ENCODE results near the gene TAF6.

The TAF6 gene

DNA sequence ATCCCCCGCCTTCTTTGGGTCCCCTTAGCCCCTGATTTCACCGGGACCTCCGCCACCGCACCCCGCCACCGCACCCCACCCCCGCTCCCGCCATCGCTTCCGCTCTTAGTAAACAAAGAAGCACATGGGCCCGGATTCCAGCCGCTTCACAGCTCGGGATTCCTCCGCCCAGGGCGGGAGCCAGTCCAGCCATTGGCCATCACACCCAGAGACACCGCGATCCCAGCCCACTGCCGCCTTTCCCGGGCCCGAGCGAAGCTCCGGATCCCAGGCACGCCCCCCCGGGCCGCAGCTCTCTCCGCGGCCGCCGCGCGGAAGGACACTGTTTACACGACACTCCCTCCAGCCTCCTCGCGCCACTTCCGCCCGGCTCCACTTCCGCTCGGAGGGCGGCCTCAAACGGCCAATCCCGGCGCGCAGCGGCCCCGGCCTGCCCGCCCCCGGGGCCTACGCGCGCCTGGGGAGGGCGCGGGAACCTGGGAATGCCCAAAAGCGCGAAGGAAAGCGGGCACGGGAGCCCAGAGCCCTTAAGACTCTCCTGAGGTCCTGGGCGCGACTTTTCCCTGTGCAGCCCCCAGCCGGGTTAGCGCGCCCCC lies 18.6 kb downstream of the TAF6 start:
- Histone ChIP-seq H3K9ac (ENCODE audit: low read length) (peak overlapping the region; percentile 31), H3K4me1 (ENCODE audit: insufficient read depth, low read length) (peaks cover 20% of the 10 kb centered on the region), H3K4me3 (ENCODE audit: low read depth in 1 of 2, low read length in 2 of 2) (peak overlapping the region; percentile 82 to 90), H3K36me3 (ENCODE audit: insufficient read depth, low read length) (peaks cover 57% of the 10 kb centered on the region), H3K27ac (ENCODE audit: low read depth, low read length) (peak overlapping the region; percentile 76), H3K27me3 (ENCODE audit: control insufficient read depth in 1 of 2, insufficient read depth in 2 of 2, low read length in 2 of 2) (no peaks in the 10 kb centered on the region), H3K9me3 (ENCODE audit: low read length) (no peaks in the 10 kb centered on the region)

DNA sequence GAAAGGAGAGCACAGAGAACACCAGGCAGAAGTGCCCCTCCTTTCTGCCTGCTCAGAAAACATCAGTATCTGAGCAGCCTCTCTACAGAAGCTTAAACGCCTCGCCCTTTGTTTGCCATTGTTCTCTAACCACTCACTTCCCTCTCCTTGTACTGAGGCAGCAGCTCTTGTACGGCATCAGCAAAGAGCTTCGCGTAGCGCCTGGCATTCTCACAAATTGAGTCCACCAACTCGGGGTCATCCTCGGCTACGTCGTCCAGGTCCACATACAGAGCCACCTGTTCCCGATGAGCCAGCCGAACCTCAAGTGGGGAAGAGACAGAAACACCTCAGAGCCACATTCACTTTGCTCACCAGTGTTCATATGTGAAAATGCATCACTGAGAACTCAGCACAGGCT lies 19.7 kb downstream of the TAF6 start:
- Histone ChIP-seq H3K9me3 (ENCODE audit: low read length) (no peaks in the 10 kb centered on the region), H3K27me3 (ENCODE audit: control insufficient read depth in 1 of 2, insufficient read depth in 2 of 2, low read length in 2 of 2) (no peaks in the 10 kb centered on the region), H3K4me3 (ENCODE audit: low read depth in 1 of 2, low read length in 2 of 2) (peak overlapping the region; percentile 82 to 90), H3K27ac (ENCODE audit: low read depth, low read length) (peak overlapping the region; percentile 76), H3K9ac (ENCODE audit: low read length) (peak overlapping the region; percentile 31), H3K4me1 (ENCODE audit: insufficient read depth, low read length) (peaks cover 20% of the 10 kb centered on the region), H3K36me3 (ENCODE audit: insufficient read depth, low read length) (peaks cover 66% of the 10 kb centered on the region)

DNA sequence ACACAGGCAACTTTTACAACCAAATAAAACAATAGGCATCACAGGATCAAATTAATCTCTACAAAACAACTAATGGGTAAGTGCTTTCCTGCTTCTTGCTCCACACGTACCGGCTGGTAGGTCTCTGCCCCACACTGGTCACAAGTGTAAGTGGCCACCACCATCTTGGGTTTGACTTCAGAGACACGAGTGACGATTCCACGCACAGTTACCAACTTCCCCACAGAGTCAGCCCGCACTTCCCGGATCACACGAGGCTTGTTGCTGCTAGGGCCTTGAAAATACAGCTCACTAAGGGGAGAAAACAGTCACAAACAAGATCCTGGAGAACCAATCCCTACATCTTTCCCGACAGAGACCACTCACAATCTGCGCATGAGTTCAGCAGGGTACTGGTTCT lies 20.2 kb downstream of the TAF6 start:
- Histone ChIP-seq H3K36me3 (ENCODE audit: insufficient read depth, low read length) (peaks cover 67% of the 10 kb centered on the region), H3K9ac (ENCODE audit: low read length) (no peak overlapping the region), H3K4me1 (ENCODE audit: insufficient read depth, low read length) (peaks cover 20% of the 10 kb centered on the region), H3K27me3 (ENCODE audit: control insufficient read depth in 1 of 2, insufficient read depth in 2 of 2, low read length in 2 of 2) (no peaks in the 10 kb centered on the region), H3K9me3 (ENCODE audit: low read length) (no peaks in the 10 kb centered on the region), H3K27ac (ENCODE audit: low read depth, low read length) (no peak overlapping the region), H3K4me3 (ENCODE audit: low read depth in 1 of 2, low read length in 2 of 2) (no peak overlapping the region)

DNA sequence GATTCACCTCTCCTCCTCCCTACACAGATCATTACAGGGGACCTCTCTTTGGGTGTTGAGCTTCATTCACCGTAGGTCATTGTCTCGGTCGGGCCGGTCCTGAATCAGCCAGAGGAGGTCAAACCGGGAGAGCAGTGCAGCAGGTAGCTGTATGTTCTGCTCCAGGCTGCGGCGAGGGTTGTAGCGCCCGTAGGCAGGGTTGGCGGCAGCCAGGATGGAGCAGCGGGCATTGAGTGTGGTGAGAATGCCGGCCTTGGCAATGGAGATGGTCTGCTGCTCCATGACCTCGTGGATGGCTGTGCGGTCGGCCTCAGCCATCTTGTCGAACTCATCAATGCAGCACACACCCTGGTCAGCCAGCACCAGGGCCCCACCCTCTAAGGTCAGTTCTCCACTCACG lies 23.5 kb downstream of the TAF6 start:
- Histone ChIP-seq H3K27ac (ENCODE audit: low read depth, low read length) (no peak overlapping the region), H3K9me3 (ENCODE audit: low read length) (no peaks in the 10 kb centered on the region), H3K27me3 (ENCODE audit: control insufficient read depth in 1 of 2, insufficient read depth in 2 of 2, low read length in 2 of 2) (no peaks in the 10 kb centered on the region), H3K36me3 (ENCODE audit: insufficient read depth, low read length) (peaks cover 87% of the 10 kb centered on the region), H3K9ac (ENCODE audit: low read length) (no peak overlapping the region), H3K4me1 (ENCODE audit: insufficient read depth, low read length) (peaks cover 13% of the 10 kb centered on the region), H3K4me3 (ENCODE audit: low read depth in 1 of 2, low read length in 2 of 2) (no peak overlapping the region)

DNA sequence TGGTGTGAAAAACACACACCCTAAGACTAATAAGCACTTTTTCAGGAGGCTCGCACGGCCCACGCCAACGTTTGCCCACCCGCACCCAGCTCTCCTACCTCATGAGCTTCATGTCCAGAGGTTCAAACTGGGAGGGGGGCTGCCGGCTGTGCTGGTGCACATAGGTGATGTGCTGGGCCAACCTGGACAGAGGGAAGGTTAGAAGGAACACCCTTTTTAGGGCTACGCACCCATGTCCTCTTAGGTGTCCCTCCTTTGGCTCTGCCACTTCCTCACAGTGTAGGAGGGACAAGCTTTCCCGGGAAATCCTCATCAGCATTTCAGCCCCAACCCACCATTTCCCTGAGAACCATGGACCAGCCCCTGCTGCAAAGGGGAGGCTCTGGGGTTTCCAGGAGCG lies 23.9 kb downstream of the TAF6 start:
- Histone ChIP-seq H3K27me3 (ENCODE audit: control insufficient read depth in 1 of 2, insufficient read depth in 2 of 2, low read length in 2 of 2) (no peaks in the 10 kb centered on the region), H3K27ac (ENCODE audit: low read depth, low read length) (no peak overlapping the region), H3K4me3 (ENCODE audit: low read depth in 1 of 2, low read length in 2 of 2) (no peak overlapping the region), H3K4me1 (ENCODE audit: insufficient read depth, low read length) (peaks cover 13% of the 10 kb centered on the region), H3K9ac (ENCODE audit: low read length) (no peak overlapping the region), H3K9me3 (ENCODE audit: low read length) (no peaks in the 10 kb centered on the region), H3K36me3 (ENCODE audit: insufficient read depth, low read length) (peaks cover 91% of the 10 kb centered on the region)

DNA sequence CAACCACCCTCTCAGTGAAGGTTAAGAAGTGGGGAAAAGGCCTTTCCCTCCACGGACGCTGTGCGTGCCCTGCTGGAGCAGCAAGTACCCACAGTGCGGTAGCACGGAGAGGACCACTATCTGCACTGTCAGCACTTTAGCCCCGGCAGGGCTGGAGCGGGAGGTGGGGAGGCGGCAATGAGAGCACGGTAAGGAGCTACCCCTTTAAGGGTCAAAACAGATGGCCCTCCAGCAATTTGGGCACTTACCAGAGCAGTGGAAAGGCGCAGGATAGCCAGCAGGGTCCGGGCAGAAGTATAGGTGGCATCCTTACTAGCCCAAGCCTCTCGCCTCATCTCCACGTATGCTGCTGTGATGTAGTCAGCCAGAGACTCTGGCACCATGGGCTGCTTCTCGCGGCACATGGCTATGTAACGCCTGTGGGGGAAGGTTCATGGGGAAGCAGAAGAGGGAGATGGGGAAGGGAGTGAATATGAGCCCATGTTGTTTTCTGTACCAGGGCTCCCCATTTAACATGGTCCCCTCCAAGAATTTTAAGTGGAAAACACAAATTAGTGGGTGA lies 25.2 kb downstream of the TAF6 start:
- peaks cover 86% of the 10 kb centered on the region for H3K36me3 ChIP-seq (ENCODE audit: insufficient read depth, low read length)
- peaks cover 11% of the 10 kb centered on the region for H3K4me1 ChIP-seq (ENCODE audit: insufficient read depth, low read length)
- no peak overlapping the region for H3K9ac ChIP-seq (ENCODE audit: low read length)
- H3K27ac ChIP-seq (ENCODE audit: low read depth, low read length): no peak overlapping the region
- H3K9me3 ChIP-seq (ENCODE audit: low read length): no peaks in the 10 kb centered on the region
- no peaks in the 10 kb centered on the region for H3K27me3 ChIP-seq (ENCODE audit: control insufficient read depth in 1 of 2, insufficient read depth in 2 of 2, low read length in 2 of 2)
- H3K4me3 ChIP-seq (ENCODE audit: low read depth in 1 of 2, low read length in 2 of 2): no peak overlapping the region

DNA sequence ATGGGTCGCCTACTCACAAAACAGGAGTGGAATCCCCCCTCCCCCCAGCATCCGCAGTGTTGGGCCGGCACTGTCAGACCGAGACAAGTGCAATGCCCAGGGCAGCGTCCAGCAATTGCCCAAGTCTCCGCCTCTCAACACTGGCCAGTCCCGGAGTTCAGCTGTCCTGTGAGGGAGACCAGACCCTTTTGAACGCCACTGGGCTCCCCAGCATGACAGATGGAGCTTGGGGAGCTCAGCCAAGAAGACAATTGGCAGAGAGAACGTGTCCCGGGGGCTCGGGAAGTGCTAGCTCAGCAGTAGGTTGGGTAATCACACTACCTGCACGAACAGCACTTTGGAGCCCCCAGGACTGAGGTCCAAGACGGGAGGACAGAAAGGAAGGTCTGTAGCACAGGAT lies 25.7 kb downstream of the TAF6 start:
- no peak overlapping the region for H3K9ac ChIP-seq (ENCODE audit: low read length)
- H3K4me3 ChIP-seq (ENCODE audit: low read depth in 1 of 2, low read length in 2 of 2): no peak overlapping the region
- H3K27ac ChIP-seq (ENCODE audit: low read depth, low read length): no peak overlapping the region
- H3K9me3 ChIP-seq (ENCODE audit: low read length): no peaks in the 10 kb centered on the region
- H3K36me3 ChIP-seq (ENCODE audit: insufficient read depth, low read length): peaks cover 81% of the 10 kb centered on the region
- H3K27me3 ChIP-seq (ENCODE audit: control insufficient read depth in 1 of 2, insufficient read depth in 2 of 2, low read length in 2 of 2): no peaks in the 10 kb centered on the region
- H3K4me1 ChIP-seq (ENCODE audit: insufficient read depth, low read length): peaks cover 11% of the 10 kb centered on the region

DNA sequence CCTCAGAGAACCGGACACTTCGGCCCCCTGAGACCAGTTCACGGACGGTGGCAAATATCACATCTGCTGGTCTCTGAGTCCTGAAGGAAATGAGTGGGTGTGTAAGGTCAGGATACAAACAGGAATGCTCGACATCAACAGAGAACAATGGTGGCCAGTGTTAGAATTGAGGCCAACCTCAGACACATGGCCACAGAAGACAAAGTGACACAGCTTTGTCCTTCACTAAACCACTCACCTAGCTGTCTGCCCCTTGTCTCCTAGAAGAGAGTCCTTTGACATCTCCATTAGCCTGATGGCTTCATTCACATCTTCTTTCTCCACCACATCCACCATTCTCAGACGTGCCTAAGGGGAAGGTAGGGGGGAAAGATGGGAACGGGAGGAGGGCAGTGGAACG lies 26.1 kb downstream of the TAF6 start:
- Histone ChIP-seq H3K4me1 (ENCODE audit: insufficient read depth, low read length) (peaks cover 15% of the 10 kb centered on the region), H3K4me3 (ENCODE audit: low read depth in 1 of 2, low read length in 2 of 2) (no peak overlapping the region), H3K27ac (ENCODE audit: low read depth, low read length) (no peak overlapping the region), H3K27me3 (ENCODE audit: control insufficient read depth in 1 of 2, insufficient read depth in 2 of 2, low read length in 2 of 2) (no peaks in the 10 kb centered on the region), H3K9me3 (ENCODE audit: low read length) (no peaks in the 10 kb centered on the region), H3K36me3 (ENCODE audit: insufficient read depth, low read length) (peaks cover 76% of the 10 kb centered on the region), H3K9ac (ENCODE audit: low read length) (no peak overlapping the region)

DNA sequence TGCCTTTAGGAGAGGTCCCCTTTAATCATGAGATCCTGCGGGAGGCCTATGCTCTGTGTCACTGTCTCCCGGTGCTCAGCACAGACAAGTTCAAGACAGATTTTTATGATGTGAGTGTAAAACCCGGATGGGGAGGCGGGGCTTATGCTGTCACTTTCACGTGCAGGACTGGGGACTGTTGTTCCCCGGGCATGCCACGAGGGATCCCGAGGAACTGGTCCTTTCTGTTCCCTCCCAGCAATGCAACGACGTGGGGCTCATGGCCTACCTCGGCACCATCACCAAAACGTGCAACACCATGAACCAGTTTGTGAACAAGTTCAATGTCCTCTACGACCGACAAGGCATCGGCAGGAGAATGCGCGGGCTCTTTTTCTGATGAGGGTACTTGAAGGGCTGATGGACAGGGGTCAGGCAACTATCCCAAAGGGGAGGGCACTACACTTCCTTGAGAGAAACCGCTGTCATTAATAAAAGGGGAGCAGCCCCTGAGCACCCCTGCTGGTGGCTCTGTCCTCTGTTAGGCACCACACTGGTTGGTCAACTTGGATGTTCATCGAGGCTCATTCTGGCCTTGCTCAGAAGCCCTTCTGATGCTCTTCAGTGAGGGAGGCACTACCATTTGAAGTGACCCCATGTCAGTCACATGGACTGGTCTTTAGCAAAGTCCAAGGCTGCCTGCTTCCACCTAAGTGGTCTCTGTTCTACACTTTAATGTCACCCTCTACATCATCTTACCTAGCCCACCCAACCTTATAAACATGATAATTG lies 27.6 kb downstream of the TAF6 start:
- Histone ChIP-seq H3K36me3 (ENCODE audit: insufficient read depth, low read length) (peaks cover 64% of the 10 kb centered on the region), H3K27ac (ENCODE audit: low read depth, low read length) (no peak overlapping the region), H3K9me3 (ENCODE audit: low read length) (no peaks in the 10 kb centered on the region), H3K27me3 (ENCODE audit: control insufficient read depth in 1 of 2, insufficient read depth in 2 of 2, low read length in 2 of 2) (no peaks in the 10 kb centered on the region), H3K9ac (ENCODE audit: low read length) (no peak overlapping the region), H3K4me1 (ENCODE audit: insufficient read depth, low read length) (peaks cover 22% of the 10 kb centered on the region), H3K4me3 (ENCODE audit: low read depth in 1 of 2, low read length in 2 of 2) (no peak overlapping the region)

DNA sequence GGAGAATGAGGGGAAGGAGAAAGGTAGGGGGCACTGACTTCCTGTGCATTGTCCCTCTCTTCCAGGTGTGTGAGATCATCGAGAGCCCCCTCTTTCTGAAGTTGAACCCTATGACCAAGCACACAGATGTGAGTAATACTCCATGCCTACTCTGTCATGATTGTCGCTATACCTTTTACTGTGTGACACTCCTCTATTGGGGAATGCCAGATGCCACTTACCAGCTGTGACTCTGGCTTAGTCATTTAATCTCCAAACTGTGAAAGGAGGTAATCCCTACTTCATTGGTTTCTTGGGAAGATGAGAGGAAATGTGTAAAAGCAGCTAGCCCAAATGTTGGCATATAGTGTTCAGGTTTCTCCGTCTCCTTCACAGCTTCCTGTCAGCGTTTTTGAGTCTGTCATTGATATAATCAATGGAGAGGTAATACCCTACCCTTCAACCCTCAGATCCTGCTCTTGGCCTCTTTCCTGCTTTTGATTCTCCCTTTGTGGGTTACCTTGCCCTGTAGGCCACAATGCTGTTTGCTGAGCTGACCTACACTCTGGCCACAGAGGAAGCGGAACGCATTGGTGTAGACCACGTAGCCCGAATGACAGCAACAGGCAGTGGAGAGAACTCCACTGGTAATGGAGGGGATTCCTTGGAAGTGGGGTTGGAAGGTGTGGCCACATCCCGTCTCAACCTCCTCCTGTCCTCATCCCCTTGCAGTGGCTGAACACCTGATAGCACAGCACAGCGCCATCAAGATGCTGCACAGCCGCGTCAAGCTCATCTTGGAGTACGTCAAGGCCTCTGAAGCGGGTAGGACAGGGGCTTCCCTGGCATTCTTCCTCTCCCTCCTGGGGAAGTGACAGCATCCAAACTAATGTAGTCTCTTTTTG lies 28.4 kb downstream of the TAF6 start:
- peaks cover 22% of the 10 kb centered on the region for H3K4me1 ChIP-seq (ENCODE audit: insufficient read depth, low read length)
- no peaks in the 10 kb centered on the region for H3K9me3 ChIP-seq (ENCODE audit: low read length)
- no peaks in the 10 kb centered on the region for H3K27me3 ChIP-seq (ENCODE audit: control insufficient read depth in 1 of 2, insufficient read depth in 2 of 2, low read length in 2 of 2)
- H3K36me3 ChIP-seq (ENCODE audit: insufficient read depth, low read length): peaks cover 56% of the 10 kb centered on the region
- no peak overlapping the region for H3K9ac ChIP-seq (ENCODE audit: low read length)
- H3K27ac ChIP-seq (ENCODE audit: low read depth, low read length): no peak overlapping the region
- H3K4me3 ChIP-seq (ENCODE audit: low read depth in 1 of 2, low read length in 2 of 2): no peak overlapping the region
